RWPE1 (cell line): ENCODE data around the gene ZNF30.

ENCODE experiments used
- CTCF ChIA-PET: fragments of 350-600 bp; sonication (Branson Sonifier 250); formaldehyde crosslinking; extraction: SDS; loops from one replicate; lab custom pipeline; 2021; lab: Yijun Ruan, JAX
- POLR2A ChIA-PET: fragments of 400-600 bp; formaldehyde crosslinking; extraction: SDS; loops from one replicate; lab custom pipeline; 2020; ENCODE audit warnings: antibody characterized with exemption; ENCODE audit not compliant: low non-redundant PET; lab: Yijun Ruan, JAX
- DNase-seq: peaks from one replicate; pipeline ENCODE4 v3.0.0; 2012; ENCODE audit warnings: low spot score
- H3K27ac ChIP-seq: fragments of 450-650 bp; 2 replicates; pipeline ENCODE4 v1.5.1; 2017
- CTCF ChIP-seq: fragments of 450-650 bp; conservative IDR thresholded peaks from 2 replicates; pipeline ENCODE4 v1.5.1; 2017; ENCODE audit warnings: low read depth, mild to moderate bottlenecking

The ZNF30 gene

GRCh38 chr19:34959021-34959420 is 32.3 kb downstream of the ZNF30 start:
- CTCF ChIA-PET = no interaction called here
- no peak for DNase-seq
- POLR2A ChIA-PET = no interaction called here
- H3K27ac ChIP-seq = no peak overlapping the region
- TF ChIP-seq CTCF = no peak

GRCh38 chr19:34960103-34960805 is 33.6 kb downstream of the ZNF30 start:
- H3K27ac ChIP-seq = no peak overlapping the region
- POLR2A ChIA-PET = no interaction called here
- no peak for TF ChIP-seq CTCF
- no peak for DNase-seq
- CTCF ChIA-PET = interaction anchor here (0.6 kb wide), 1 partner anchor 181 kb away, joined by 5 read pairs; no protein-coding TSS in a partner anchor

GRCh38 chr19:34960940-34961679 is 34.4 kb downstream of the ZNF30 start:
- TF ChIP-seq CTCF = no peak
- H3K27ac ChIP-seq = no peak overlapping the region
- DNase-seq = no peak
- CTCF ChIA-PET = no interaction called here
- POLR2A ChIA-PET = no interaction called here

- no peak for TF ChIP-seq CTCF
- CTCF ChIA-PET = interaction anchor here (1.9 kb wide), 1 partner anchor 11 kb away, joined by 6 read pairs; no protein-coding TSS in a partner anchor
- DNase-seq = no peak
- no peak overlapping the region for H3K27ac ChIP-seq
- POLR2A ChIA-PET = no interaction called here
These were observed 35.3 kb downstream of the ZNF30 start for GRCh38 chr19:34961775-34962686.

- POLR2A ChIA-PET = no interaction called here
- no peak for TF ChIP-seq CTCF
- H3K27ac ChIP-seq = no peak overlapping the region
- CTCF ChIA-PET = interaction anchor here (1.9 kb wide), 1 partner anchor 10 kb away, joined by 6 read pairs; no protein-coding TSS in a partner anchor
- no peak for DNase-seq
These were observed 36.2 kb downstream of the ZNF30 start for GRCh38 chr19:34962687-34963572.
